Endodermal cell (in vitro differentiated cells): ENCODE results near the gene TMOD3. TPM values are rescaled to one million over a fixed set of nuclear protein-coding genes. Genes with fewer than 3 reads are reported as not detected.

Experiments
- DNase-seq: peaks from one replicate; pipeline ENCODE4 v3.0.0-alpha.2; 2017
- H3K27ac ChIP-seq: 2 replicates; pipeline ENCODE4 v1.5.1; 2013; ENCODE audit warnings: mild to moderate bottlenecking, low read depth, low read length, moderate library complexity
- H3K27me3 ChIP-seq: 2 replicates; pipeline ENCODE4 v1.6.1; 2013; ENCODE audit warnings: mild to moderate bottlenecking, low read length, moderate library complexity; ENCODE audit not compliant: insufficient read depth, control insufficient read depth, poor library complexity, severe bottlenecking
- H3K36me3 ChIP-seq: 2 replicates; pipeline ENCODE4 v1.7.0; 2013; ENCODE audit warnings: mild to moderate bottlenecking, low read length, moderate library complexity; ENCODE audit not compliant: control insufficient read depth, insufficient read depth
- H3K4me1 ChIP-seq: one replicate; pipeline ENCODE4 v1.7.0; 2013; ENCODE audit warnings: low read length; ENCODE audit not compliant: control insufficient read depth, insufficient read depth
- H3K4me3 ChIP-seq: 2 replicates; pipeline ENCODE4 v1.5.1; 2013; ENCODE audit warnings: mild to moderate bottlenecking, low read length, moderate library complexity
- H3K9ac ChIP-seq: 2 replicates; pipeline ENCODE4 v1.6.1; 2013; ENCODE audit warnings: mild to moderate bottlenecking, low read length, moderate library complexity; ENCODE audit not compliant: poor library complexity, severe bottlenecking; ENCODE audit errors: extremely low read depth
- H3K9me3 ChIP-seq: 2 replicates; pipeline ENCODE4 v1.6.1; 2013; ENCODE audit warnings: mild to moderate bottlenecking, low read length, moderate library complexity; ENCODE audit not compliant: control insufficient read depth
- H3K27ac Mint-ChIP-seq: 2 replicates; pipeline ENCODE4 v1.8.0; 2020; ENCODE audit warnings: mixed read lengths
- H3K27me3 Mint-ChIP-seq: 2 replicates; pipeline ENCODE4 v1.8.0; 2021; ENCODE audit warnings: mild to moderate bottlenecking, mixed read lengths; ENCODE audit not compliant: insufficient read depth
- H3K36me3 Mint-ChIP-seq: 2 replicates; pipeline ENCODE4 v1.8.0; 2020; ENCODE audit warnings: low read depth, mixed read lengths
- H3K4me1 Mint-ChIP-seq: 2 replicates; pipeline ENCODE4 v1.8.0; 2020; ENCODE audit warnings: mixed read lengths
- H3K4me3 Mint-ChIP-seq: 2 replicates; pipeline ENCODE4 v1.8.0; 2020; ENCODE audit warnings: mild to moderate bottlenecking, moderate library complexity, mixed read lengths
- H3K9me3 Mint-ChIP-seq: 2 replicates; pipeline ENCODE4 v1.8.0; 2020; ENCODE audit warnings: mild to moderate bottlenecking, mixed read lengths
- WGBS, 2 experiments: methylation state at CpG; one replicate each; pipeline versions ENCODE4 v1.1.5 to v1.1.7; 2013; ENCODE audit warnings: missing lambda C conversion rate in 2 of 2, mixed read lengths in 1 of 2; ENCODE audit not compliant: insufficient coverage in 1 of 2, insufficient read length in 1 of 2; 5-methylcytosine and 5-hydroxymethylcytosine counted together
- total RNA-seq, 2 donors: library from RNA; stranded (reverse); fragmentation: NEBNext Ultra II Directional in 1 of 2; extraction: Animal tissue kit (Norgen Biotek cat#: 25700) in 1 of 2; gene quantifications; 2 replicates in 1 of 2; 3 replicates in 1 of 2; pipeline ENCODE4 v1.2.1, GENCODE V29; 2021
- TF ChIP-seq, protein P1 (sequence below): fragments of 200-600 bp; sonication (generic); conservative IDR thresholded peaks from 2 replicates; pipeline ENCODE4 v1.5.0; 2021; ENCODE audit warnings: antibody characterized with exemption, mild to moderate bottlenecking

The TMOD3 gene
- total RNA-seq, 2 donors from 2014 or later, result 39.6 to 44.4 TPM

DNA sequence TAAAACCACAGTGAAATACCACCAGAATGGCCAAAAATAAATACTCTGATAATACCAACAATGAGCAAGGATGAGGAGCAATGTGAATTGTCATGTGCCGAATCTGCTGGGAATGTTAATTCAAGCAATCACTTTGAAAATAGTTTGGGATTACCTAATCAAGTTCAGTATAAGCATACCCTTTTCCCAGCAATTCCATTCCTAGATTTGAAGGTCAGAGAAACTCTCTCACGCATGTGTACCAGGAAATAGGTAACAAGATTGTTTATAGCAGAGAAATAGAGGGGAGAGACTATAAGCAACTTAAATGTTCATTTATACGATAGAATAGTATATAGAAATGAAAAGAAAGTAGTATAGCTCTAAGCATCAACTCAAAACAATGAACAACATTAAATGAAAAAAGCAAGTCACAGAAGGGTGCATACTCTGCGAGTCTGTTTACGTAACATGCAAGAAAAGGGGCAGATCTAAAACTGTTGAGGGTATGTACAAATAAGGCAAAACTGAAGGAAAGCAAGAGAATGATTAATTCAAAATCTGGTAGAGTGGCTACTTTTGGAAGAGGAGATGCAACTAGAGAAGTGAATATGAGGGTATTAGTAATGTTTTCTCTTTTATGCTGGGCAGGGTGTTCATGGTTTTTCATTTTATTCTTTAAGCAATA is 27.4 kb downstream of the TMOD3 start:
- H3K9me3 ChIP-seq, result no peaks in the 10 kb centered on the region
- TF ChIP-seq, protein P1, sequence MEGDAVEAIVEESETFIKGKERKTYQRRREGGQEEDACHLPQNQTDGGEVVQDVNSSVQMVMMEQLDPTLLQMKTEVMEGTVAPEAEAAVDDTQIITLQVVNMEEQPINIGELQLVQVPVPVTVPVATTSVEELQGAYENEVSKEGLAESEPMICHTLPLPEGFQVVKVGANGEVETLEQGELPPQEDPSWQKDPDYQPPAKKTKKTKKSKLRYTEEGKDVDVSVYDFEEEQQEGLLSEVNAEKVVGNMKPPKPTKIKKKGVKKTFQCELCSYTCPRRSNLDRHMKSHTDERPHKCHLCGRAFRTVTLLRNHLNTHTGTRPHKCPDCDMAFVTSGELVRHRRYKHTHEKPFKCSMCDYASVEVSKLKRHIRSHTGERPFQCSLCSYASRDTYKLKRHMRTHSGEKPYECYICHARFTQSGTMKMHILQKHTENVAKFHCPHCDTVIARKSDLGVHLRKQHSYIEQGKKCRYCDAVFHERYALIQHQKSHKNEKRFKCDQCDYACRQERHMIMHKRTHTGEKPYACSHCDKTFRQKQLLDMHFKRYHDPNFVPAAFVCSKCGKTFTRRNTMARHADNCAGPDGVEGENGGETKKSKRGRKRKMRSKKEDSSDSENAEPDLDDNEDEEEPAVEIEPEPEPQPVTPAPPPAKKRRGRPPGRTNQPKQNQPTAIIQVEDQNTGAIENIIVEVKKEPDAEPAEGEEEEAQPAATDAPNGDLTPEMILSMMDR, result no peak
- WGBS, 2 experiments, result 90 to 93% methylated on average over 2 to 4 of the region's 5 CpGs

GRCh38 chr15:51861557-51862359 is 32.3 kb downstream of the TMOD3 start:
- Histone ChIP-seq H3K4me1 (no peaks in the 10 kb centered on the region), H3K27ac (no peak overlapping the region), H3K27me3 (no peaks in the 10 kb centered on the region), H3K9ac (no peak overlapping the region), H3K36me3 (peaks cover 32% of the 10 kb centered on the region), H3K4me3 (no peak overlapping the region), H3K9me3 (no peaks in the 10 kb centered on the region)
- TF ChIP-seq, protein P1, result no peak
- no peak for DNase-seq
- H3K4me1 Mint-ChIP-seq, result peaks cover 5% of the 10 kb centered on the region
- WGBS, 2 experiments, result 92 to 95% methylated on average over 9 to 10 of the region's 10 CpGs
- peaks cover 29% of the 10 kb centered on the region for H3K36me3 Mint-ChIP-seq
- no peaks in the 10 kb centered on the region for H3K27me3 Mint-ChIP-seq
- H3K4me3 Mint-ChIP-seq, result no peak overlapping the region
- no peaks in the 10 kb centered on the region for H3K9me3 Mint-ChIP-seq
- H3K27ac Mint-ChIP-seq, result no peak overlapping the region

More for the DNA sequence above, 27.4 kb downstream of the TMOD3 start:
- H3K36me3 ChIP-seq, result no peaks in the 10 kb centered on the region
- peaks cover 28% of the 10 kb centered on the region for H3K4me1 Mint-ChIP-seq
- no peak overlapping the region for H3K4me3 Mint-ChIP-seq
- H3K27me3 Mint-ChIP-seq, result no peaks in the 10 kb centered on the region
- no peak overlapping the region for H3K27ac ChIP-seq
- peaks cover 4% of the 10 kb centered on the region for H3K4me1 ChIP-seq
- H3K9ac ChIP-seq, result no peak overlapping the region
- peaks cover 3% of the 10 kb centered on the region for H3K36me3 Mint-ChIP-seq
- no peak overlapping the region for H3K4me3 ChIP-seq
- DNase-seq, result no peak
- no peaks in the 10 kb centered on the region for H3K9me3 Mint-ChIP-seq
- H3K27me3 ChIP-seq, result no peaks in the 10 kb centered on the region
- no peak overlapping the region for H3K27ac Mint-ChIP-seq

GRCh38 chr15:51863131-51863530 is 33.7 kb downstream of the TMOD3 start:
- H3K36me3 Mint-ChIP-seq, result peaks cover 33% of the 10 kb centered on the region
- H3K27me3 ChIP-seq, result no peaks in the 10 kb centered on the region
- H3K27me3 Mint-ChIP-seq, result no peaks in the 10 kb centered on the region
- TF ChIP-seq, protein P1, result no peak
- H3K4me1 ChIP-seq, result no peaks in the 10 kb centered on the region
- no peak overlapping the region for H3K4me3 ChIP-seq
- DNase-seq, result no peak
- WGBS, 2 experiments, result 100% methylated on average over 2 of the region's 2 CpGs
- no peaks in the 10 kb centered on the region for H3K9me3 ChIP-seq
- H3K27ac ChIP-seq, result no peak overlapping the region
- H3K36me3 ChIP-seq, result peaks cover 41% of the 10 kb centered on the region
- no peaks in the 10 kb centered on the region for H3K9me3 Mint-ChIP-seq
- no peak overlapping the region for H3K27ac Mint-ChIP-seq
- no peak overlapping the region for H3K4me3 Mint-ChIP-seq
- no peak overlapping the region for H3K9ac ChIP-seq
- no peaks in the 10 kb centered on the region for H3K4me1 Mint-ChIP-seq
